ENCODE measurements around the gene SLC22A31. TPM values are rescaled to one million over a fixed set of nuclear protein-coding genes. Genes with fewer than 3 reads are reported as not detected.

The SLC22A31 gene
- total RNA-seq, 1 donor from 2014 or later, result 0.54 TPM

DNA sequence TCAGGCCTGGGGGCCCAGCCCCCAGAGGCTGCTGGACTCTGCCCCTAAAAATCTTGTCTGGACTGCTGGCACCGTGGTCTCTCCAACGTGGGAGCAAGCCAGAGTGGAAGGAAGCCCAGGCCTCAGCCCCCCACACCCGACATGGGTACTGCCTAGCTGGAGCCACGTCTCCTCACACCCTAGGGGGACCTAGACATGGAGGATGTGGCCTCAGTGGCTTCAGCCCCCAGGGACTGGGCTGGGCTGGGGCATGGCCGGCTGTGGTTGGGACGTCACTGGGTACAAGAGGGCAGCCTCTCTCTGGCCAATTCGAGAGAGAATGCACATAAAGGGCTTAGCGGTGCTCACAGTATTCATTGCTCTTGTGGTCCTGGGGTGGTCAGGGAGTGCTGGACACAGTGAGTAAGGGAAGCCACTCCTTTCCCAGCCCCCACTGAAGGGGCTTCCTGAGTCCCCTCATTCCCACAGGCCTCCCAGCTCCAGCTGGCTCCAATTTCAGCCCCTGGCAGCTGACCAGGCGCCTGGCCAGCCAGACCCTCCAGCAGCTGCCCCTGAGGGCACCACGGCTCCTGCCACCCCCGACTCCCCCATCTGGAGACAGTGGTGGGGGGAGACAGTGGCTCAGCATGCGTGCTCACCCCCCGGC, 27.7 kb downstream of the SLC22A31 start:
- Mint-ChIP-seq H3K4me3 (ENCODE audit: unreplicated experiment) (no peak overlapping the region), H3K36me3 (ENCODE audit: low read depth, unreplicated experiment) (no peaks in the 10 kb centered on the region), H3K27me3 (ENCODE audit: unreplicated experiment) (peaks cover 10% of the 10 kb centered on the region), H3K27ac (ENCODE audit: unreplicated experiment) (no peak overlapping the region), H3K9me3 (ENCODE audit: unreplicated experiment) (no peaks in the 10 kb centered on the region), H3K4me1 (ENCODE audit: unreplicated experiment) (peaks cover 3% of the 10 kb centered on the region)
- DNase-seq (ENCODE audit: low spot score), result no peak
- TF ChIP-seq, protein P1, sequence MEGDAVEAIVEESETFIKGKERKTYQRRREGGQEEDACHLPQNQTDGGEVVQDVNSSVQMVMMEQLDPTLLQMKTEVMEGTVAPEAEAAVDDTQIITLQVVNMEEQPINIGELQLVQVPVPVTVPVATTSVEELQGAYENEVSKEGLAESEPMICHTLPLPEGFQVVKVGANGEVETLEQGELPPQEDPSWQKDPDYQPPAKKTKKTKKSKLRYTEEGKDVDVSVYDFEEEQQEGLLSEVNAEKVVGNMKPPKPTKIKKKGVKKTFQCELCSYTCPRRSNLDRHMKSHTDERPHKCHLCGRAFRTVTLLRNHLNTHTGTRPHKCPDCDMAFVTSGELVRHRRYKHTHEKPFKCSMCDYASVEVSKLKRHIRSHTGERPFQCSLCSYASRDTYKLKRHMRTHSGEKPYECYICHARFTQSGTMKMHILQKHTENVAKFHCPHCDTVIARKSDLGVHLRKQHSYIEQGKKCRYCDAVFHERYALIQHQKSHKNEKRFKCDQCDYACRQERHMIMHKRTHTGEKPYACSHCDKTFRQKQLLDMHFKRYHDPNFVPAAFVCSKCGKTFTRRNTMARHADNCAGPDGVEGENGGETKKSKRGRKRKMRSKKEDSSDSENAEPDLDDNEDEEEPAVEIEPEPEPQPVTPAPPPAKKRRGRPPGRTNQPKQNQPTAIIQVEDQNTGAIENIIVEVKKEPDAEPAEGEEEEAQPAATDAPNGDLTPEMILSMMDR (IDR thresholded peaks at IDR 0.05; ENCODE audit: unreplicated experiment), result no peak

DNA sequence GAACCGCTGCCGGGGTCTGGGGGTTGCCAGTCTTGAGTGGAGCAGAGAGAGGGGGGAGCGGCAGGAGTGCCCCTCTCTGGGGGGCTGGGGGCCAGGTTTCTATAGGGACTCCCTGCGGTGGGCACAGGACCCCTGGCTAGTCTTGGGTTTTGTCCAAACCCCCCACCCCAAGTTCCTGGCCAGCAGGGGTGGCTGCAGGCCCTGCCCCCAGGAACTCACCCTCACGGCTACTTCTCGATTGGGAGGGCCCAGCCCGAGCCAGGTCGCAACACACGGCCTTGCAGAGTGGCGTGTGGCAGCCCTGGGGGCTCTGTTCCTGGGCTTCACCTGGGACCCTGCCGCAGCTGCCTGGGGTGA, 28.2 kb downstream of the SLC22A31 start:
- Mint-ChIP-seq H3K4me1 (ENCODE audit: unreplicated experiment) (peaks cover 3% of the 10 kb centered on the region), H3K9me3 (ENCODE audit: unreplicated experiment) (no peaks in the 10 kb centered on the region), H3K27me3 (ENCODE audit: unreplicated experiment) (peaks cover 10% of the 10 kb centered on the region), H3K27ac (ENCODE audit: unreplicated experiment) (no peak overlapping the region), H3K36me3 (ENCODE audit: low read depth, unreplicated experiment) (no peaks in the 10 kb centered on the region), H3K4me3 (ENCODE audit: unreplicated experiment) (no peak overlapping the region)
- TF ChIP-seq, protein P1 (IDR thresholded peaks at IDR 0.05; ENCODE audit: unreplicated experiment), result no peak
- DNase-seq (ENCODE audit: low spot score), result no peak

DNA sequence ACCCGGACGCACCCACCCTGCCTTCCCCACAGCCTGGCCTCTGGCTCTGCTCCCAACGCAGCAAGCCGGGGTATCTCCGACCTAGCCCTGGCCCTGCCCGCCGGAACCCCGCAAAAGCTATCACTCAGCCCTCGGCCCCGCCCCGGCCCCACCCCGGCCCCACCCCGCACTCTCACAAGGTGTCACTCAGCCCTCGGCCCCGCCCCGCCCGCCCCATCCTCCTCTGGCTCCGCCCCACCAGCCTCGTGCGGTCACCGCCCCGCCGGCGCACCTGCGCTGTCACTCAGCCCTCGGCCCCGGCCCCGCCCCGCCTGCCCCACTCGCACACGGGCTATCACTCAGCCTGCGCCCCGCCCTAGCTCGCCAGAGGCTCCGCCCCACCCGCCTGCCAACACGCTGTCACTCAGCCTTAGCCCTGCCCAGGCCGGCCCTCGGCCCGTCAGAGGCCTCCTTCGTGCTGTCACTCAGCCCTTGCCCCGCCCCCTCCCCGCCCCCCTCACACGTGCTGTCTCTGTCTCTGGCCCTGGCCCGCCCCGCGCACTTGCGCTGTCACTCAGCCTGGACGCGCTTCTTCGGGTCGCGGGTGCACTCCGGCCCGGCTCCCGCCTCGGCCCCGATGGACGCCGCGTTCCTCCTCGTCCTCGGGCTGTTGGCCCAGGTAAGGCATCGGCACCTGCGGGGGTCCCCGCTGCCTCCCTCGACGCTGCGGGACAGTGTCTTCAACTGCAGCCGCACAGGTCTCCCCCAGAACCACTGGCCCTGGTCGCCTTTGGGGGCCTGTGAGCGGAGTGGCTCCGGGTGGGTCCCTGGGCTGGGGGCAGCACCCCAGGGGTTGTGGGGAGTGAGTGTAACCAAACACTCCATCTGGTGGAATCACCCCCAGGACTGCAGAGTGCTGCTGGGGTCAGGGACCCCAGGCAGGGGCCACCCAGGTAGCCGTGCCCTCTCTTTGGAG, 28.8 kb downstream of the SLC22A31 start, which contains the start of gene CDH15:
CDH15 (plus strand) TSS at position 533 of the 955 bp plus-strand sequence; CDS start at position 617, 84 bp downstream.
- peak within 1 kb of the TSS; percentile 34 for H3K4me3 Mint-ChIP-seq (ENCODE audit: unreplicated experiment)
- peaks cover 11% of the 10 kb centered on the region for H3K27me3 Mint-ChIP-seq (ENCODE audit: unreplicated experiment)
- peak within 1 kb of the TSS; percentile 57 for H3K27ac Mint-ChIP-seq (ENCODE audit: unreplicated experiment)
- no peaks in the 10 kb centered on the region for H3K9me3 Mint-ChIP-seq (ENCODE audit: unreplicated experiment)
- TF ChIP-seq, protein P1 (IDR thresholded peaks at IDR 0.05; ENCODE audit: unreplicated experiment), result no peak
- peaks cover 3% of the 10 kb centered on the region for H3K4me1 Mint-ChIP-seq (ENCODE audit: unreplicated experiment)
- DNase-seq (ENCODE audit: low spot score), result peak; percentile 89
- H3K36me3 Mint-ChIP-seq (ENCODE audit: low read depth, unreplicated experiment), result no peaks in the 10 kb centered on the region

DNA sequence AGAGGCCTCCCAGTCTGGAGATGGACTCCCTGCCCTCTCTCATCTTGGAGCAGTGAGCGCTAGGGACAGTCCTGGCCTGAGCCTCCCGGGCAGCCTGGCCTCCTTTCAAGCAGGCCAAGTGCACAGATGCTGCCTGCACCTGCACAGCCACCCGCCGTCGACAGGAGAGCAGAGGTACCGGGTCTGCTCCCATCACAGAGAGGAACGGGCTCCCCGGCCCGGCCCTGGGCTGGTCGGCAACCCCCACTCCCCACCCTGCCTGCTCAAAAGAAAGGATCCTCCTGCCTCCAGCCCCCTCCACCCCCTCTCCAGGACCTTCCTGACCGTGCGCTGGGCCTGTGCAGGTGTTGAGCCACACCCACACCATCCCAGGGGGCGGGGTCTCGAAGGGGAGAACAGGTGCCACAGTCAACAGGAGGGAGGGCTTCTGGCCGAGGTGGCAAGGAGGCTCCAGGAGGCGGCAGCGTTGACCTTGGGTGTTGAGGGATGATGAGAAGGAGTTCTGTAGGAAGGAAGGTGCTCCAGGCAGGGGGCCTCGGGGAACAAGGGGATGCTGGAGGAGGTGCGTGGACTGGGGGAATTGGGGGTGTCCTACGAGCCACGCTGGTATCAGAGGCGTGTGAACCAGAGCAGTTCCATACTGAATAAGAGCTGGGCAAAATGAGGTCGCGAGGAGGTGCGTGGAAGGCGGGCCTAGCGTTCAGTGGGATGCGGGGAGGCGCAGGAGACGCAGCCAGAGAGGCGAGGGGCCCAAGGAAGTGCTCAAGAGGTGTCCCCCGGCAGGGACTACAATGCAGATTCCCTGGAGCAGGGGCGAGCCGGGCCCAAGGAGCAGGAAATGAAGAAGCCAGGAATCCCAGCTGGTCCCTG, 29.8 kb downstream of the SLC22A31 start:
- H3K9me3 Mint-ChIP-seq (ENCODE audit: unreplicated experiment), result no peaks in the 10 kb centered on the region
- peak overlapping the region; percentile 57 for H3K27ac Mint-ChIP-seq (ENCODE audit: unreplicated experiment)
- TF ChIP-seq, protein P1 (IDR thresholded peaks at IDR 0.05; ENCODE audit: unreplicated experiment), result no peak
- H3K4me3 Mint-ChIP-seq (ENCODE audit: unreplicated experiment), result peak overlapping the region; percentile 34
- no peak for DNase-seq (ENCODE audit: low spot score)
- peaks cover 3% of the 10 kb centered on the region for H3K4me1 Mint-ChIP-seq (ENCODE audit: unreplicated experiment)
- H3K36me3 Mint-ChIP-seq (ENCODE audit: low read depth, unreplicated experiment), result no peaks in the 10 kb centered on the region
- H3K27me3 Mint-ChIP-seq (ENCODE audit: unreplicated experiment), result peaks cover 11% of the 10 kb centered on the region

Measured in endothelial cell (in vitro differentiated cells).